ENCODE data around the gene ZNF608. TPM values are rescaled to one million over a fixed set of nuclear protein-coding genes. Genes with fewer than 3 reads are reported as not detected.

ZNF608 gene
- total RNA-seq, 1 donor from 2014 or later = 20.6 TPM

DNA sequence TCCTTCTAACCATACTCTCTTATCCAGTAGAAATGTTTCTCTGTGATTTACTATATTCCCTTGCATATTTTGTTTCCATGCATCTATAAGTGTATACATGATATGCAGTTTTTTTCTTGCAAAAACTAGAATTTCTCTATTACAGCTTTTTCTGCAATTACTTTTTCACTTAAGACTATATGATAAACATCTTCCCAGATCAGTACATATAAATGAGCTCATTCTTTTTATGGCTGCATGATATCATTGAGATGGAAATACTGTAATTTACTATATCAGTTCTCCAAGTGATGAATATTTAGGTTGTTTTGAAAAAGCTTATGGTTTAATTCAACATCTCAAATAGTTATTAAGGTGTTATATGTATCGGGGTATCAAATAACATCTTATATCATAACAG, 18.1 kb upstream of the ZNF608 start:
- TF ChIP-seq, protein P1, sequence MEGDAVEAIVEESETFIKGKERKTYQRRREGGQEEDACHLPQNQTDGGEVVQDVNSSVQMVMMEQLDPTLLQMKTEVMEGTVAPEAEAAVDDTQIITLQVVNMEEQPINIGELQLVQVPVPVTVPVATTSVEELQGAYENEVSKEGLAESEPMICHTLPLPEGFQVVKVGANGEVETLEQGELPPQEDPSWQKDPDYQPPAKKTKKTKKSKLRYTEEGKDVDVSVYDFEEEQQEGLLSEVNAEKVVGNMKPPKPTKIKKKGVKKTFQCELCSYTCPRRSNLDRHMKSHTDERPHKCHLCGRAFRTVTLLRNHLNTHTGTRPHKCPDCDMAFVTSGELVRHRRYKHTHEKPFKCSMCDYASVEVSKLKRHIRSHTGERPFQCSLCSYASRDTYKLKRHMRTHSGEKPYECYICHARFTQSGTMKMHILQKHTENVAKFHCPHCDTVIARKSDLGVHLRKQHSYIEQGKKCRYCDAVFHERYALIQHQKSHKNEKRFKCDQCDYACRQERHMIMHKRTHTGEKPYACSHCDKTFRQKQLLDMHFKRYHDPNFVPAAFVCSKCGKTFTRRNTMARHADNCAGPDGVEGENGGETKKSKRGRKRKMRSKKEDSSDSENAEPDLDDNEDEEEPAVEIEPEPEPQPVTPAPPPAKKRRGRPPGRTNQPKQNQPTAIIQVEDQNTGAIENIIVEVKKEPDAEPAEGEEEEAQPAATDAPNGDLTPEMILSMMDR (IDR thresholded peaks at IDR 0.05) = no peak
- TF ChIP-seq POLR2A (IDR thresholded peaks at IDR 0.05) (no peak), POLR2AphosphoS5 (IDR thresholded peaks at IDR 0.05; ENCODE audit: insufficient read depth in 1 of 2, low read depth in 1 of 2) (no peak)
- DNase-seq (ENCODE audit: extremely low spot score in 2 of 2) = no peak
- intact Hi-C loops (cut with DNase I) = no loop called here
- no peak overlapping the region for H3K4me3 ChIP-seq
- H3K4me1 ChIP-seq = no peaks in the 10 kb centered on the region
- H3K36me3 ChIP-seq = no peaks in the 10 kb centered on the region
- H3K27ac ChIP-seq = no peak overlapping the region
- H3K9me3 ChIP-seq = no peaks in the 10 kb centered on the region
- no peaks in the 10 kb centered on the region for H3K27me3 ChIP-seq

DNA sequence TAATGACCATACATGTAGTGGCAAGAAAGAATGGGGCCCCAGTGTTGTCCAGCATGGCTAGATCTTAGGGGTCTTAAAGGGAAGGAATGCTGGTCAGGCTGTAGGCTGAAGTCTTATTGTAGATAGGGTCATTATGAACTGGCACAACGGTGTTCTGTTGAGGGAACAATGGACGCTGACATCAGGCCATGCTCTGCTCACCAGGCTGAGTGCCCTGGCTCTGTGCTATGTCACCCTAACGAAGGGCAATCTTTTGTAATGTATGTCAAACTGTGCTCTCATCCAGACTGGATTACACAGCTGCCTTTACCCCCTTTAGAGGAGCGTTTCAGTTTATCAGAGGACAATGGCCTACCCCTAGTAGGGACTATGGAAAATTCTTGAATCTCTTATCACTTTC, 14.6 kb upstream of the ZNF608 start:
- no peak for DNase-seq (ENCODE audit: extremely low spot score in 2 of 2)
- TF ChIP-seq POLR2A (IDR thresholded peaks at IDR 0.05) (no peak), POLR2AphosphoS5 (IDR thresholded peaks at IDR 0.05; ENCODE audit: insufficient read depth in 1 of 2, low read depth in 1 of 2) (no peak)
- TF ChIP-seq, protein P1 (IDR thresholded peaks at IDR 0.05) = no peak

DNA sequence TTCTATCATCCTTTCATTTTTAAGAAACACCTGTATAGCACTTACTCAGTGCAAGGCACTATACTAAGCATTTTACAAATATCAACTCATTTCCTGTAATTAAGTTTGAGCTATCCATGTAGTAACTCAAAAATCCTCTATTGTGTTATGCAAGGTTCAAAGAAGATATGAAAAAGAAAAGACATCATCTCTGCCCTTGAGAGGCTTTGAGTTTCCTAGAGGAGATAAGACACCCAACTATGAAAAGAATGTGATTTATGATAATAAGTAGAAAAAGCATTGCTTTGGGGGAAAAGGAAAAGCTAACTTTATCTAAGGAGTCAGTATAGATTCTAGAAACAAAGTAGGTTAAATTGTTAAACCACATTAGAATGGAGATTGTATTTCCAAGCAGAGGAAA, 14.2 kb upstream of the ZNF608 start:
- Histone ChIP-seq H3K36me3 (no peaks in the 10 kb centered on the region), H3K27me3 (no peaks in the 10 kb centered on the region), H3K4me1 (no peaks in the 10 kb centered on the region), H3K9me3 (no peaks in the 10 kb centered on the region), H3K4me3 (no peak overlapping the region), H3K27ac (no peak overlapping the region)
- no peak for DNase-seq (ENCODE audit: extremely low spot score in 2 of 2)
- TF ChIP-seq POLR2A (IDR thresholded peaks at IDR 0.05) (no peak), POLR2AphosphoS5 (IDR thresholded peaks at IDR 0.05; ENCODE audit: insufficient read depth in 1 of 2, low read depth in 1 of 2) (no peak)
- TF ChIP-seq, protein P1 (IDR thresholded peaks at IDR 0.05) = no peak
- intact Hi-C loops (cut with DNase I) = no loop called here

More for the DNA sequence above, 14.6 kb upstream of the ZNF608 start:
- no peaks in the 10 kb centered on the region for H3K9me3 ChIP-seq
- H3K36me3 ChIP-seq = no peaks in the 10 kb centered on the region
- no peak overlapping the region for H3K4me3 ChIP-seq
- H3K27ac ChIP-seq = no peak overlapping the region
- intact Hi-C loops (cut with DNase I) = no loop called here
- no peaks in the 10 kb centered on the region for H3K4me1 ChIP-seq
- H3K27me3 ChIP-seq = no peaks in the 10 kb centered on the region

DNA sequence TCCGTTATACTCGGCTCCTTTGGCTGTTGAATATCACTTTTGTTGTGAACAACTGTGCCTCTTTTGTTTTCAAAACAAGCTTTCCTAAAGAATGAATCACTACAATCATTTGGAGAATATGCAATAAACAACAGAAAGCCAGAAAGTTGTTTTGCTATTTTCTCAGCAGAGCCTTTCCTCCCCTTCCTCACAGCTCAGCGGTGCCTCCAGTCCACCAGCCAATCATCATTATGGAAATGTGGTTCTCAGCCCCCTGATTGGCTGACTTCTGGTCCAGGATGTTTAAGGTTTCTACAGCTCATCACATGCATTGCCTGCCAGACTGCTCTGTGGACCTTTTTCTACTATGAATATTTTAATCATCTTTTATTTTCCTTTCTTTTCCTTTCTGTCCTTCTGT, 9.1 kb upstream of the ZNF608 start:
- H3K9me3 ChIP-seq = no peaks in the 10 kb centered on the region
- TF ChIP-seq, protein P1 (IDR thresholded peaks at IDR 0.05) = no peak
- TF ChIP-seq POLR2A (IDR thresholded peaks at IDR 0.05) (no peak), POLR2AphosphoS5 (IDR thresholded peaks at IDR 0.05; ENCODE audit: insufficient read depth in 1 of 2, low read depth in 1 of 2) (no peak)
- no peaks in the 10 kb centered on the region for H3K27me3 ChIP-seq
- H3K27ac ChIP-seq = no peak overlapping the region
- H3K36me3 ChIP-seq = no peaks in the 10 kb centered on the region
- H3K4me1 ChIP-seq = no peaks in the 10 kb centered on the region
- no peak overlapping the region for H3K4me3 ChIP-seq
- intact Hi-C loops (cut with DNase I) = no loop called here
- DNase-seq (ENCODE audit: extremely low spot score in 2 of 2) = no peak

DNA sequence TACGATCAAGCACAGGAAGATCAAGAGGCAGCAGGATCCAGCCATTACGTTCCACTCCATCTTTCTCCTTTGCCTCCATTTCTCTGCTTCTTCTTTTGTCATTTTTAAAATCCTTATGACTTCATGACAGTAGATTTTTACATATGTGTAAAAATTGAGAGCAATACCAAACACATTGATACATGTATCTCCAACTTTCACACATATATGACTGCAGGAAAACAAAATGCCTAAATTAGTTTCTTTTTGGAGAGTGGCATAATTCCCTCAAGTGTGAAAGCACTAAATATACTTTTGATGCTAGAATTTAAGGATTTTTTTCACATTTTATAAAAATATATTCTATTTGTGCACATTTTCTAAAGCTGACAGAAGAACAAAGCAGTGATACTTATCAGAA, 8.6 kb upstream of the ZNF608 start:
- intact Hi-C loops (cut with DNase I) = no loop called here
- Histone ChIP-seq H3K9me3 (no peaks in the 10 kb centered on the region), H3K27me3 (no peaks in the 10 kb centered on the region), H3K4me3 (no peak overlapping the region), H3K4me1 (no peaks in the 10 kb centered on the region), H3K27ac (no peak overlapping the region), H3K36me3 (no peaks in the 10 kb centered on the region)
- no peak for DNase-seq (ENCODE audit: extremely low spot score in 2 of 2)
- TF ChIP-seq POLR2A (IDR thresholded peaks at IDR 0.05) (no peak), POLR2AphosphoS5 (IDR thresholded peaks at IDR 0.05; ENCODE audit: insufficient read depth in 1 of 2, low read depth in 1 of 2) (no peak)
- TF ChIP-seq, protein P1 (IDR thresholded peaks at IDR 0.05) = no peak
